Activated T-helper 1 cell treated with anti-CD3 and anti-CD28 coated beads, Interleukin-2, amount 50 U/mL, for 16 hours (primary cell): ENCODE results near the gene BACH2.
"Not testable (repeated sequence)": the region's sequence is repeated elsewhere in the genome, so short reads cannot be mapped to it uniquely, and the experiment has no call there.

Experiments
- DNase-seq, 2 donors: peaks; one replicate each; pipeline ENCODE4 v3.0.0-alpha.2; 2020; ENCODE audit warnings: low read depth in 1 of 2, low spot score in 1 of 2

The BACH2 gene

GRCh38 chr6:89976694-89977020 lies 320.0 kb downstream of the BACH2 start:
- no peak for DNase-seq

GRCh38 chr6:89975991-89976693 lies 320.5 kb downstream of the BACH2 start:
- DNase-seq = no peak

DNA sequence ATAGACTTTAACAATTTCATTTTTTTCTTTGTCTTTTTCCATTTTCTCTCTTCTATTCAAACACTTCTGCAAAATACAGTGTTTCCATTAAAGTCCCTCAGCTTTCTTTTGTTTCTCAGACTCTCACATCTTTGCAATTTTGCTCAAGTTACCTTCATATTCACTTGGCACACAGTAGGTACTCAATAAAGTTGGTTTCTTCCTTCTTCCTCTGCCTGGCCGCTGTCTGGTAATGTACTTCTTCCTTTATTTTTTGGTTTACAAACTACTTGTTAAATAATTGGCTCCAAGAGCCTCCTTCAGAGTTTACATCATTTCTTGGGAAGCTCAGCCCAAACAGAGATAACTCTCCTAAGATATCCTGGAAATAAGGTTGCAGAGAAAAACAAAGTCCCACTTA lies 321.3 kb downstream of the BACH2 start:
- no peak for DNase-seq

DNA sequence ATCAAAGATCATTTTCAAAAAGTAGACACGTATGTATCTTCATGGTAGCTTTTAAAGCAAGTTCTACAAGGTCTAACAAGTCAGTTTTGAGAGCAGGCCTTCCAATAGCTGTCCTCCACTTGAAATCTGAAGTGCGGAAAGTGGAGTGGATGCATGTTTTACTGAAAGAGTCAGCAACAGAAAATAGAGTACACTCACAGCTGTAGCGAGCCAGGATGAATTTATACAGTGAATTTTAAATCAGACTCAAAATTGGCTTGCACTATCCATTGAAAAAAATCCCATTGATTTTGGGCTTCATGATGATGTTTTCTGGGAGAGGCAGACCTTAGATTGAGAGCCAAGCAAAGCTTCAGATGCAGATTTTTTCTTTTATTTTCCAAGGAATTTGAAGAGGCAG lies 321.8 kb downstream of the BACH2 start:
- DNase-seq = no peak

- no peak for DNase-seq
These were observed 324.6 kb downstream of the BACH2 start for GRCh38 chr6:89972025-89972381.

GRCh38 chr6:89971338-89972024 lies 325.2 kb downstream of the BACH2 start:
- DNase-seq = not testable (repeated sequence)

- no peak for DNase-seq
These were observed 325.9 kb downstream of the BACH2 start for GRCh38 chr6:89970609-89971337.

GRCh38 chr6:89970072-89970471 lies 326.6 kb downstream of the BACH2 start:
- no peak for DNase-seq

- DNase-seq = no peak
These were observed 329.7 kb downstream of the BACH2 start for GRCh38 chr6:89966913-89967312.

- DNase-seq = no peak
These were observed 330.5 kb downstream of the BACH2 start for GRCh38 chr6:89966228-89966544.

- DNase-seq = no peak
These were observed 331.0 kb downstream of the BACH2 start for GRCh38 chr6:89965441-89966227.

DNA sequence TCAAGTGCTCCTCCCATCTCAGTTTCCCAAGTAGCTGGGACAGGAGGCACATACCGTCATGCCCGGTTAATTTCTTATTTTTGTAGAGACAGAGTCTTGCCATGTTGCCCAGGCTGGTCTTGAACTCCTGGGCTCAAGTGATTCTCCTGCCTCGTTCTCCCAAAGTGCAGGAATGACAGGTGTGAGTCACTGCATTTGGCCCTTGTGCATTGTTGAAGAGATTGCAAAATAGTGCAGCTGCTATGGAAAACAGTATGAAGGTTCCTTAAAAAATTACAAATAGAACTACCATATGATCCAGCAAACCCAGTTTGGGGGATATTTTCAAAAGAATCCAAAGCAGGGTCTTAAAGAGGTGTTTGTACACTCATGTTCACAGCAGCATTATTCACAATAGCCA lies 333.3 kb downstream of the BACH2 start:
- DNase-seq = no peak

DNA sequence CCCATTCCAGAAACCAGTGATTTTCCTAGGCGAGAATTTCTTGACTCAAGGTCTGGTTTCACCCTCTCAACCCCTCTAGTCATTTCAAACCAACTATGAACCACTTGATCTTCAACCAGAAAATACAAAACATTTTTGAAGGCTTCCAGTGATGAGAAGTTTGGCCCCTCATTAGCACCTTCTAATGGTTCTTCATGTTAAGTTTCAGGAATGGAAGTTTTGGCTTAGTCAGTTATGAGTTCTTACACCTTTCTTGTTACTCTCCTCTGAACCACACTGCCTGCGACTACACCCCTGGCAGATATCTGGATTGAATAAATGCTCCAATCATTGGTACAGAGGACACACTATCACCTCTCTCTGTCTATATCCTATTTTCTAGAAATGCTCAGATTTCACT lies 335.2 kb downstream of the BACH2 start:
- no peak for DNase-seq

- DNase-seq = no peak
These were observed 336.8 kb downstream of the BACH2 start for GRCh38 chr6:89959883-89960282.

- DNase-seq = no peak
These were observed 340.5 kb downstream of the BACH2 start for GRCh38 chr6:89956182-89956581.

GRCh38 chr6:89955364-89955763 lies 341.3 kb downstream of the BACH2 start:
- no peak for DNase-seq

DNA sequence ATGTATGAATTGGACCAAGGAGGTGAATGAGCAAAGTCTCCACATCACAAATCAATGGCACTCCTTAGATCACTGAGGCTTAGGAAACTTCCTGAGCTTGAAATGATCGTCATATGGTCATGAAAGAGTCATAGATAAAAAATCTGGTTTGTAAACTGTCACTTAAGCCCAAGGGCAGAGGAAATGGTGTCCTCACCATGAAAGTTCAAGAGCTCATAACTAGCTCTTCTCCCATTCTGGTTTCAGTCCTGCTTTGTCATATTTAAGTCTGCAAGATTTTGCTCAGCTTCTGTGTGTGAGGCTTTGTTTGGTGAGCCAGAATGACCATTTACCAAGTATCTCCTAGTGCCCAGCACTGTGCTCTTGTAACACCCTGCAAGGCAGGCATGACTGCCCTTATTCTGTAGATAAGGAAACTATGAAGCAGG lies 341.9 kb downstream of the BACH2 start:
- no peak for DNase-seq

DNA sequence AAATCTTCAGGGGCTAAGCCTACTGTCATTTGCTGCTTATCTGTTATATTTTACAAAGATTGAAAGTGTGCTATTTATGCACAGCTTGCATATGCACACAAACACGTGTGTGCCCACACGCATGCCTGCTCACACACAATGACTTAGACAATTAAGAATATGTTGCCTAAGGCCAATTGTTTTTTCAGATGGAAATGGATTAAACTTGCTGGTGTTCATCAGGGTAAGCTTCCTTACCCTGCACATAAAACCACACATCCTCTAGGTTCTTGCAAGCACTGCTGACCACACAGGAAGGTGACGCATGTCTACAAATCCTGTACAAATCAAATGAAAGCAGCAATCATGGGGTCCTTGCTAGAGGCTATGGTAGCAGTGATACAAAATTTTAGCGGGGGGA lies 344.0 kb downstream of the BACH2 start:
- peak in 1 of 2 donors; percentile 11 for DNase-seq

DNA sequence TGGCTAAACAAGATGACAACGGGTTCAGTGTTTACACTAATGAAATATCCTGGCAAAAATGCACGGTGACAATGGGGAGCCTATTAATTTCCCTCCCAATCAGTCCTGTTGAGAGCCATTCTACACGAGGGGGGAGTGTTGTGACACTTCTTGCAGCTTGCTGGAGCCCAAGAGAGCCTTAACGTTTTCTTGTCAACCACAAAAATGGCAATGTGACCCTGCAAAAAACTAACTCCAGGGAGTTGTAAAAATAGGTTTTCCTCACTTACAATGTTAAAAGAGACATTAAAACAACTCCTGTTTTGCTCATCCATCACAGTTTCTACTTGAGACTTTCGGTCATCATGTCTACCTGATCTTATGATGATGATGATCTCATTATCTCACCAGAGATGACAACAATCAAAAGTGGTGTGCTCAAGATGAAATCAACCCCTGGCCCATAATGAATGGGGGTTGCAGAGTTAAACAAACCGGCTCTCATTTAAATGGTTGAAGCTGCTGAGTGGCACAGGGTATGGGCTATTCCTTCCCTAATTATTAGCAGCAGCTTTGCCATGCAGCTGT lies 344.5 kb downstream of the BACH2 start:
- DNase-seq = no peak

GRCh38 chr6:89951574-89952104 lies 345.0 kb downstream of the BACH2 start:
- DNase-seq = no peak

DNA sequence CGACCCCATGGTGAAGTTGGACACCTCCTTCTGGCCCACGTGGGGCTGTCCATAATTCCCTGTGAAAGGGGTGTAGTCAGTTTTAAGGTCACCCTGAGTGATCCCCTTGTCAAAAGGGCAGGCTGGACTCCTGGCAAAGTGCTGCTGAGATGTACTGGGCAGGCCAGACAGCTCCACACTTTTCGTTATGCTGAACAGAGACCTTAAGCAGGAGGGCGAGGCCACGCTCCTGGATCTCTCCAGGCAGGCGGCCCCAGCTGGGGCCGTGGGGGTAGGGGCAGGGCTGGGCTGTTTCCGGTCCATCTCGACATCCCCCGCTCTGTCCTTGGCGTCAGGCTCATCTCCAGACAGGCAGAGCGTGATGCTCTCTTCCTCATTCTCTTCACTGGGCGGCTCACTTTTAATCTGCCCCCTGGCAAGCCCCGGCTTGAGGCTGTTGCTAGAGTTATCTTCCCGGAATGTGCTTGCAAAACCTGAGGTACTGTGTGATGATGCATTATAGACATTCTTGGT lies 345.7 kb downstream of the BACH2 start:
- DNase-seq = no peak
